ENCODE results near the gene PLAGL2.
"Not testable (repeated sequence)": the region's sequence is repeated elsewhere in the genome, so short reads cannot be mapped to it uniquely, and the experiment has no call there.

PLAGL2 gene

DNA sequence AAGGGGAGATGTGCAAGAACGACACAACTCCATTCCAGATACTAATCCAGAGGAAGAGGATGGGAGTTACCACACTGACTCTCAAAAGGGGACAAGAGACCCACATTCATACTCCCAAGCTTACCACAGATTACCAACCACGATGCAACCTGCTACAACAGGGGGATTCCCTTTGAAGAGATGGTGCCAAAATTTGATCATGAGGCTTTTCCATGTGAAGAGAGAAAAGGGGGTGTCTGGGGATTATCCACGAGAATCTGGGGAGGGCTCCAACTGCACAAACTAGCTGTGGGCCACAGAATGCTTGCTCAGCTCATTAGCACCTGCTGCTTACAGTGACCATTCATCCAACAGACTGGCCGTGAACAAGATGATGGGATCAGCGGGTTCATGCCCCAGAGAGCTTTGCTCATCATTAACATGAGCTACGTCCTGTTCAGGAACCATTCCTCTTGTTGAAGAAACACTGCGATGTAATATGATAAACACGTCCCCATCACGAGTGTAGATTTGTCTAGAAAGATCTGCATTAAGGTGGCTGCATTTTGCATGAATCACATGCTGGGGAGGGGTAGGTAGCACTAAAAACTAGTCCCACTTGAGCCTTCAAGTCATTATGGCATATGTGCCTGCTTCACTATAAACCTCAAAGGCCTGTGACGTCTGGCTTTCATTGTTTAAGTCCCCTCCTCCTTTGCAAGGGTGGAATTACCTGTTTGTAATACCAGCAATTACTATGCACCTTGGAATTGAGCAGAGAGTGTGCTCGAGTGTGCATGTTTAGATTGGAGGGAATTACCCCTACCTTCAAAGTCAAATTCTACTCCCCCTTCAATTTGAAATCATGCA is 4.0 kb downstream of the PLAGL2 start:
- no peak for DNase-seq

DNA sequence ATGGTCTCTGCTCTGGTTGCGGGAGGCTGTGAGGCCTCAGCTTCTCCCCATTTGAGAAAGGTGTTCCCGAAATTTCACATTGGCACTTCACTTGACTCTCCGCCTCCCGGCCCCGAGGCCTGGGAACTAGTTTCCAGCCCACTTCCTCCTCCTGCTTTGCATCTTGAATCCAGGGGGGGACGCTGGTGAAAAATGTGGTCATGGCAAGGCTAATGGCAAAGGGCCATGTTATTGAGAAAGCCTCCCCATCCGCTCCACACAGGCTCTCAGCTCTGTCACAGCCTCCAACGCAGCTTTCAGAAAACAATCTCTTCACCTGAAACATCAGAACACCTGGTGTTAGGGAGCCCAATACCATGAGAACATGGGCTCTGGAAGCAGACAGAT is 5.6 kb downstream of the PLAGL2 start:
- DNase-seq = peak; percentile 18

DNA sequence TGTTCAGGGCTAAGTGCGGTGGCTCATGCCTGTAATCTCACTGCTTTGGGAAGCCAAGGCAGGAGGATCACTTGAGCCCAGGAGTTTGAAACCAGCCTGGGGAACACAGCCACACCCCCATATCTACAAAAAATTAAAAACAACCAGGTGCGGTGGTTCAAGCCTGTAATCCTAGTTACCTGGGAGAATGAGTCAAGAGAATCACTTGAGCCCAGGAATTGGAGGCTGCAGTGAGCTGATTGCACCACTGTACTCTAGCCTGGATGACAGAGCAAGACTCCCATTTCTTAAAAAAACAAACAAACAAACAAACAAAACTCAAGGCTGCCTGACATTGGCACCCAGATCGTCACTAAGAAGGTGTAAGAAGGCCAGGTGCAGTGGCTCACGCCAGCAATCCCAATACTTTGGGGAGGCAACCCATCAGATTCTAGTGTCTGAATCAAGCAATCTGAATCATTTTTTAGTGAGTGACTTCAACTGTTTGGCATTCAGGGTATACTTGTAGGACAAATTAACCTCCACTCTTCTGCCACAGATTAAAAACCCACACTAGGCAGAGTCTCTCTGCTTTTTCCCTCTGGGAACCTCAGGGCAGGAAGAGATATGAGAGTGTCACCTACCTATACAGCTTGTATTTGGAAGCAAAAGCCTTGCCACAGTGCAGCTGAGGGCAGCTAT is 6.1 kb downstream of the PLAGL2 start:
- peak; percentile 67 for DNase-seq

DNA sequence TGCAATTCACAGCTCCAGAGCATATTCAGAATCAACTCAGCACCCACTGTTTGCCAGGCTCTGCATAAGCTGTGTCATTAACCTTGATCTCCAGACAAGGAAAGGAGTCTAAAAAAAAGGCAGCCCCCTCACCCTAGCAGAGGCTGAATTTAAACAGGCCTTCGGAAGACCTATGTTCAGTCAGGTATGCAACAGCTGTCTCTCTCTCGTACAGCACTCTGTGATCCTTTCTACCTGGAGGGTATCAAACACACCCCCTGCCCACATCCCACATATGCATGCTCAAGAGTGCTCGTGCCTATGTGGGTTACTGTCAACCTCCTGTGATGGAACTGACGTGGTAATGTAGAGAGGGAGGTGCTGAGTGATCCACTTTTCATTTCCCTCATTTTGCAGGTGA is 8.5 kb downstream of the PLAGL2 start:
- DNase-seq = no peak

DNA sequence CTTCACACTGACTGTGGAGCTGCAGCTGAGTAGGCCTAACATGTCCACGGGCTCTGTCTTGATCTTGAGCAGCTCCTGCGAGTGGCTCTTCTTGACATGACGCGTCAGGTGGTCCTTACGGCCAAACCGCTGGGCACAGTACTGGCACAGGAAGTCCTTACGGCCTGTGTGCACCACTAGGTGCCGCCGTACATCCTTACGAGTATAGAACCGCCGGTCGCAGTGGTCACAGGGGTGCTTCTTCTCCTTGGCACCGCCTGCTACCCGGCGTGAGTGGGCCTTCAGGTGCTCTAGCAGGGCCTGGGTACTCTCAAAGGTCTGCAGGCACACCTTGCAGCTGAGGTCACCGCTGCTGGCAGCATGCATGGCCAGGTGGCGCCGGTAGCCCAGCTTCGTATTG is 10.4 kb downstream of the PLAGL2 start:
- DNase-seq = not testable (repeated sequence)

DNA sequence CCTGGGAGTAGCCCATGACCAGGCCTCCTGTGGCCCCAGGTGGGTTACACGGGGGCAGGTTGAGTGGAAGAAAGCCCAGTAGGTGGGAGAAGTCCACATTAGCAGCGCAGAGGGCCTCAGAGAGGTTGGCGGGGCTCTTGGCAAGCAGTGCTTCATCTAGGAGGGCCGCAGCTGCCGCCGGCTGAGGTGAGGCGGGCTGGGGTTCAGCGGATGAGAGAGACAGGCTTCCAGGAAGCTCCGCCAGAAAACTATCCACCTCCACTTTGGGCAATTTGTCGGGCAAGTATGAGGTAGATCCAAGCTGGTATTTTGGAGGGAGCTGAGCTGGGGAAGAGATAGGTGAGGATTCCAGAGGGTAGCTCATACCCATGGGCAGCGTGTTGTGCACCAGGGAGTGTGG is 10.9 kb downstream of the PLAGL2 start:
- not testable (repeated sequence) for DNase-seq

DNA sequence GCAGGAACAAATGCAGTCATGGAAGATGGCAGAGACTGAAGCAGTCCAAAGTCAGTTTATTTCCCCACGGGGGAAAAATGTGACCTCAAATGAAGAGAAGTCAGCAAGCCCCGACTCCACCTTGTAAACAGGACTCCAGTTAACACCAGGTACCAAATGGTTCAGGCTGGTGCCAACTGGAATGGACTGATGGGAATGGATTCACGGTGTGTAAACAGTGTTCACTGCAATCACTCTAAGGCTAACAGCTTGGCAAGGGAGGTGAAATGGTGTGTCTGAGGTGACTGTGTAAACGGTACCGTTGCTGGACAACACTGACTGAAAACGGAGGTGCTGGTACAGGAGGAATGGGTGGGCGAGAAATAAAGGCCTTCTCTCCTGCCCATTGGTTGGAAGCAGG is 12.0 kb downstream of the PLAGL2 start:
- DNase-seq = no peak

DNA sequence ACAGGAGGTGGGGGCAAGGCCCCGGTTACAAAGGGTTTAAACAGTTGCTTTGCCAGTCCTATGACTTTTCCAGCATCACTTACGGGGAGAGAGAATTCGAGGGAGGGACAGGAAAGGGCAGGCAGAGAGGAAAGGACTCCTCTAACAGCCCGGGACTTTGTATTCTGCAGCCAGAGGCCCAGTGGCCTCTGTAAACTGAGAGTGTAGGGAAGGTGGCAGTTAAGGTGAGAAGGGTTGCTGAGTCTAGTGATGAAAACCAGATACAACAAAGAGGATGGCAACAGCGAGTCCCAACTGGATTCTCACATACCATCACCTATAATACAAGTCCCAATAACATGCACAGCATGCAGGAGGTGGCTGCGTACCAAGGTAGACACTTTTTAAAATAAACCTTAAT is 13.5 kb downstream of the PLAGL2 start:
- DNase-seq = no peak

DNA sequence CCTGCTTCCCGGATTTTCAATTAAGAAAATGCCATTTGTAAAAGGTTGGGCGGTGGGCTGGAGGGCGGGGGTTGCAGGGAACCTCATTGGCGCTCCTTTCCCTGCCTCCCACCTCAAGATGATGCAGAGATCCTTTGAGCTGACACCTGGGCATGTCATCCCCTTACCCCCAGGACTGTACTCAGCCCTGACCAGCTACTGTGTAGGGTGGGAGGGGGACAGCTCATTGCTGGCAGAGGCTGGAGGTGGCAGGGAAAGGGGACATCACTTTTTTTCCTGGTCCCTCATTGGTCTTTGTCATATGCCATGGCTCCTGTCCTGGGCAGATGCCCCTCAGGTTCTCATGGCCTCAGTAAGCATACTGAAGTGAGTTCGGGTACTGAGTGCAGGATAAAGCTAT is 14.2 kb downstream of the PLAGL2 start:
- DNase-seq = not testable (repeated sequence)

DNA sequence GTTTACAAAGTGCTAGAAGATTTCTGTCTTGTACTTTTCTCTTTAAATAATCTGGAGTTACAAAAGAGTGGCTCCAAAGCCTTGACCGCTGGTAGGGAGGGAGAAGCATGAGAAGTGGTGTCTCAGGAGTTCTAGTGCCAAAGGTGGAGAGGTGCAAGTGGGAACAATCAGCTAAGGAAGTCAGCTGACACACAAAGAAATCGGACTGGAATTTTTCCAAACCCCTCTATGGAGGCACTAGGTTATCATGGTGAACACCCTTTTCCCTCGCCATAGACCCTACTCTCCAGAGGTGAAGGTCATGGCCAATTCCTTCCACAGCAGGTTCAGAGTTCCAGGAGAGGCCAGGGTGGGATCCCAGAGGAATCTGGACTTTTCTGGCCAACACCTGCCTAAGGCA is 14.8 kb downstream of the PLAGL2 start:
- no peak for DNase-seq

DNA sequence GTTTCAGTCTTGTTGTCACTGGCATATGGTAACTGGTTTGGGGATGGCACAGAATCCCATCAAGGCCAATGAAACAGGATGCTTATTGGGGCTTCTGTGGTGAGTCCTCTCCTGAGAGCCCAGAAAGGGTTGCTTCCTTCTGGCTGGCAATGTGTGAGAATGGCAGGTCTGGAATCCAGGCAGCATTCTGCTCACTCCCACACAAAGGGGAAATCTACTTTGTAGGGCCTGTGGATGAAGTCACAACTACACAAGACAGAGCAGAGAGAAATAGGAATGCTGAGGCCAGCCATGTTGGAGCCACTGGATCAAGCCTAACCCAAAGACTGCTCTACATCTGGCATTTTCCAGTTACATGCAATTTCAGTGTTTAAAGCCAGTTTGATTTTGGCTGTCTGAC is 15.7 kb downstream of the PLAGL2 start:
- DNase-seq = peak; percentile 16

DNA sequence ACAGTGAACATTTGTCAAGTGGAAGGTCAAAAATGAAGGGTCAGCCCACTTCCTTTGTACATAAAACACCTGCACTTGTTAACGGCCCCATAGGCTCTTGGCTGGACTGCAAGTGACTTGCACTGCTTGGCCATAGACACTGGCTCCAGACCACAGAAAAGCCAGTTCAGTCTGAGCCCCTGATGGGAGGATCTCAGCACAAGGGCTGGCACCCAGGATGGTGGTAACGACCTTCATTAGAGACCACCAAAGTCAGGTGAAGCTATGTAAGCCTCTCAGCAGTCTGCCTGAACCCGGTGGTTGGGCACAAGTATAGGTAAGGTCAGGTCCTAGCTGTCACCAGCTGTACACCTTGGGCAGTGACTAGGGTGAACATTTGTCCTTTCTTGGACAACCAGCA is 16.1 kb downstream of the PLAGL2 start:
- no peak for DNase-seq

DNA sequence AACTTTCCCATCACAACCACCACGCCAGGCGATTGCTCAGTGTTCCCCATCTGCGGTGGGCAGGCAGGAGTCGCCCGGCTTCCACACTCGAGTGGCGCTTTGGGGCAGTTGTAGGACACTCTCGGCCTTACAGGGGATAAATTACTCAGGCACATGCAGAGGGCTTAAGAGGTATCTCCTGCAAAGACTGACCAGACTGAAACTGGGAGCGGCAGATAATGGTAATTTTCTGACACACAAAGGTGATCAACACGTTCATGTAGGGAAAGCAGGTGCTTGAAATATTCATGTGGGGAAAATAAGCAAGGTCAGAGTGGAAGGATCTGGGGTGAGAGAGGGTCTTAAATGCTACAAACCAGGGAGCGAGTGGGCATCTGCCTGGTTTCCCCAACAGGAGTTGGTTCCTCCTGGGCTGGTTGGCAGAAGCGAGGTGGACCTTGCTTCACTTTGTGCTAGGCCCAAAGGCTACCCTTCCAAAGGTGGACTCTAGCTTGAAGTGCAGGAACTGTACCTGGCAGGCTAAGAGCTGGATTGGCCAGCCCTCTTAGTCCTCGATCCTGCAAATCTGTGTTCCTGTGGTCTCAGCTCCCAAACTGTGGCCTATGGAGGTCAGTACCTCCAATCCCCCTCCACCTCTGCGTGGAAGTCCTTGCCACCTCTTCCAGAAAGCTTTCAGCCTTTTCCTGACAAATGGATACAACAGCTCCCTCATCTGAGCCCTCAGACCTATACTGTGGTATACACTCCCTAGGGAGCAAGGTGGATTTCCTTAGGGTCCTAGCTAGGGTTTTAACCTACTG is 16.7 kb downstream of the PLAGL2 start:
- DNase-seq = peak; percentile 19

DNA sequence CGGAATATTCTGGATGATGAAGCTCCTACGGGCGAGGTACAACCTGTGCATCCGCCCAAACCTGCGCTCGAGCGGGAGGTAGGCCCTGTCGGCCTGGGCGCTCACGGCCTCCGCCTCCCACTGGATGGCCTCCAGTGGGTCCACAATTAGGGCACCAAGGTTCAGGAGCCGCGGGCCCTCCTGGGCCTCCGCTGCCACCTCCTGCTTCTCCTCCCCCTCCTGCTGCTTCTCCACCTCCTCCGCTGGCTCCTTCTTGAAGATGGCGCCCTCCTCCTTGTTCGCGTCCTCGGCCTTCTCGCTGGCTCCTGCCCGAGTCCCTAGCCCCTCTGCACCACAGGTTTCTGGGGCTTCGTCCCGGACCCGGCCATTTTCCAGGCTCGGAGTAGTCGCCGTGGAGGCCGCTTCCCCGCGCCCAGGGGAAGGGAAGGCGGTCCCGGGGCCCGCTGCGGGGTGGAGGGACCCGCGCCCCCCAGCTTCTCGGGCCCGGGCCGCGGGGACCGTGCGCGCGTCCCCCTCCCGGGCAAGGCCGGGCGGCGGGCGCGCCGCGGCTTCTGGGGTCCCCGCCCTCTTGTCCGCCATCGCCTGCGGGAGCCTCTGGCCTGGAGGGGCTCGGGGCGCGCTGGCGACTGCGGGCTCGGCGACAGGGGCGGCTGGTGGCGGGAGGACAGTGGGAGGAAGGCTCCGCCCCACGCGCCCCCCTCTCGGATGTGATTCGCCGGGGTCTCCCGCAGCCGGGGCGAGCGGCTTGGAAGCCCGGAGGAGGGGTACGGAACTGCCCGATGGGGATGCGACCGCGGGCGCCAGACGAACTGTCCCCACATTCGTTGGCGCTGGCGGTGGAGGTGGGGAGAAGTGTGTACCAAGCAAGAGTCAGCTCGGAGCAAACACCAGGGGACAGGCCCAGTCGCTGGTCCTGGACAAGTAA is 17.6 kb downstream of the PLAGL2 start:
- DNase-seq = peak; percentile 33

DNA sequence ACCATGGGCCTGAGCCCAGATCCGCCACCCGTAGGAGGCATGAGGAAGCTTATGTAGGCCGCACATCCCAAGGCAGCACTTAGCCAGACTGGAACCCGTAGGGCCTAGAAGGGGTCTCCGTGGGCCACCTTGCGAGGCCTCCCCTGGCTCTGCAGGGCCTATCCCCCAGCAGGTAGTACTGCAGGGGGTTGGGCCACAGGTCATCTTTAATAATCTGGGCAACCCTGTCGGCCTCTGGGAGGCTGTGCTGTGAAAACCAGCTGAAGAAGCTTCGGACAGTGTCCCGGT is 18.5 kb downstream of the PLAGL2 start:
- no peak for DNase-seq

DNA sequence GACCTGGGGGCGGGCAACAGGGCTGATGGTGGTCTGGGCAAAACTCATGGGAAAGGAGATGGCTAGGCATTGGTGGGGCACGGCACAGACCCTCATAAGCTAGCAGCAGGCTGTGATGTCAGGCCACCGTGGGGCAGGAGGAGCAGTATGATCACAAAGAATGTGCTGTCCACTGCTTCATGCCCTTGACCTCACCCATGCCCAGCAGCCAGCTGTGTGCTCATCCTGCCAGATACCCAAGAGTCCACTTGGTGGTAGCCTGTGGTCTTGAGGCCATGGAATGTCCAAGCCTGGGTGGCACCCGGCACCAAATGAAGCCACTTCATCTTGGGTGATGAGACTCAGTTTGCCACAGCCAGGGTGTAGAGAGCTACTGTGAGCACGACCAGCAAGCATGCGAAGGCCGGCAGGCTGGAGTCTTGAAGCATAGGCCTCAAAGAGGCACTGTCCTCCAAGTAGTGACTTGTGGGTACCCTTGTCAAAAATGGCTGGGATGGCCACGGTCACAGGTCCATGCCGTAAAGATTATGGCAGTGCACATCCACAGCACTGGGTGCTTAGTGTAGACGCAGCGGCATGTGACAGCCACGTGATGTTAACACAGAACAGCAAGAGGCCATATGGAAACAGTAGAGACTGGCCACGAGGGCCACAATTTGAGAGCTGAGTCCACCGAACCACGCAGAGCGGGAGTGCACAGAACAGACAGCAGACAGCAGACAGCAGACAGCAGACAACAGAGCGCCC is 19.0 kb downstream of the PLAGL2 start:
- no peak for DNase-seq

DNA sequence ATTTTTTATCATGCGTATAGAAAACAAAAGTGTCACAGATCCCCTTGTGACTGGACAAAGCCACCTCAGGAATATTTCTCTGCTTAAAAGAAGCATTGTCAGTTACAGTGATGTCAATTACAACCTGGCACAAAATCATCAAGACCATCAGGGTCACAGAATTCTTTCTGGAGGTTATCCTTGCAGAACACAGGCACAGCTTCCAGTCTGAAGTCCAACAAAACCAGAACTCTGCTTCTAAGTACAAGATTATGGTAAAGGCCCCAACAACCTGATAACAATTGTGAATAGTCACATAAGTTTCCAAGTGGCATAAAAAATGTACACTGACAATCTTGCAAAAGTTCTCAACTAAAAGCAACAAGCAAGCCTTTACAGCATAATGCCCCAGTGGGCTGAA is 21.0 kb downstream of the PLAGL2 start:
- no peak for DNase-seq

DNA sequence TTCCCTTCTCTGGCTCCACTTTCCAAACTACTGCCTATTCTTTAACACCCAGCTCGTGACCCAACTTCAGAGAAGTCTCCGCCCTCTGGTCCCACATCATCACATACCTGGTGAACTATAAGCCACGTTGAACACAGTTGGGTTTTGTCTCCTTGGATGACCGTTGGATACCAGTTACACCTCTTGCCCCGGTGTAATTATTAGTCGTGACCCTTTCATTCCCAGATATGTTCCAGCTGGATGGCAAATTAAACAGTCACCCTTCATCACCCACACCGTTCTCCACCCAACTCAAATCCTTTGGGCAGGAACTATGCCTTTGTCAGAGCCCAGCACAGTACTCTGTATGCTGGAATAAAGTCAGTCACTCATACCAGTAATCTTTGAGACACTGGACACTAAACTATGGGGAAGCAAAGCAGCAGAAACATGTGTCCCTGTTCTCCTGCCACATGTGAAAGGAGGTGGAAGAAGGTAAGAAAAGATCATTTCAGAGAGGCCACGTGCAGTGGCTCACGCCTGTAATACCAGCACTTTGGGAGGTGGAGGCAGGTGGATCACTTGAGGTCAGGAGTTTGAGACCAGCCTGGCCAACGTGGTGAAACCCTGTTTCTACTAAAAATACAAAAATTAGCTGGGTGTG is 22.5 kb downstream of the PLAGL2 start:
- DNase-seq = no peak

DNA sequence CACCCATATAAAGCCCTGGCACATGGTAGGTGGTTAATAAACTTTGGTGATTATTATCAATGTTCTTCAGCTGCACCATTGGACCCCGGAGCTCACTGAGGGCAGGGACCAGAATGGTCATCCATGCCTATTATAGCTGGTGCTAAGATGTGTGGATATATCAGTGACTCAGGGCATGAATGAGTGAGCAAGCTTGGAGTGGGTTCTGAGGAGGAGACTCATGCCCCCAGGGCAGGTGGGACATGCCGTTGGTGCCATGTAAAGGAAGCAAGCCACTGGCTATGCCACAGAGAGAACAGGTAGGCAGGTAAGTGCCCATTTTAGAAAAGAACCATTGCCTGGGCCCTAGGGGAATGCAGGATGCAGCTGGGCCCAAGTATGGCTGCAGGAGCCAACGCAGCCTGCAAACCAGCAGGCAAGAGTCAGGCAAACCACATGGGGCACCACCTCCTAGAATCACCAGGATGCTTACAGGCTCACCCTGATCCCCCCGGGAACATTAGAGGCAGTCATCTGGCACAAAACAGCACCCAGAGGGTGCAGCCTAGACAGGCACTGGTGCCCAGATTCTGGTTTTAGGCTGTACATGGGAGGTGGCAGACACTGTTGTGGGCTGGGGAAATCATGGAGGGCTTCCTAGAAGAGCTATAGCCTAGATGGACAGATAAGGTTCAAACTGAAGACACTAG is 23.5 kb downstream of the PLAGL2 start:
- DNase-seq = no peak

DNA sequence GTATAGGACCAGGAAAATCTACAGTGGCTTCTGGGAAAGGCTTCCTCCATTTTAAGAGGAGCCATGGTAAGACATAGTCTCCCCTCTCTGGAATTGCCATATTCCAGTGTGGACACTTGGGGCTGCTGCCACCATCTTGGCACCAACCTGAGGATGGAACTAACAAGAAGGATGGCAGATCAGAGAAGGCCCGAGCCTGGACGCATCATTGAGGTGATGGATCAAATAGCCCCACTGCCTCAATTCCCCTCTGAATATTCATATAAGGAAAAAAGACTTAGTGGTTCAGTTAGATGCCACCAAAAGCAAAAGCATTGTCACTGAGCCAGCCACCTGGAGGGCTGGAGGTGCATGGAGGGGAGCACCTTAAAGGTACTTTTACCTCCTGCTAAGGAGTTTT is 25.9 kb downstream of the PLAGL2 start:
- DNase-seq = no peak

DNA sequence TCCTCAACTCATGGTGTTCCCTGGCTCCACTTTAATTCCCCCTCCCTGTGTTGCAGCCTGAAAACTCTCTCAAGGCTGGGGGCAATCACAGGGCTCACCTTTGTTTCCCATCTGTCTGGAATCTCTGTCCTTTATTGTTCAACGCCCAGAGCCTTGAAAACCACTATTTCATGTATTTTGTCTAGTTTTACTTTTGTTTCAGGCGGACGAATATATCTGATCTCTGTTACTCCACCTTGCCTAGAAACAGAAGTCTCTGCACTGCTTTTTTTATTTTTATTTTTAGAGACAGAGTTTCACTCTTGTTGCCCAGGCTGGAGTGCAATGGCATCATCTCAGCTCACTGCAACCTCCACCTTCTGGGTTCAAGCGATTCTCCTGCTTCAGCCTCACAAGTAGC is 27.6 kb downstream of the PLAGL2 start:
- no peak for DNase-seq
